NB4 (cell line): ENCODE results near the gene TBCC.

Experiments used
- POLR2A ChIP-seq: IDR thresholded peaks from 2 replicates; pipeline ENCODE4 v1.6.1; 2011; ENCODE audit warnings: mild to moderate bottlenecking; ENCODE audit not compliant: insufficient read length; ENCODE audit errors: extremely low read depth
- TF ChIP-seq, protein P1 (sequence below): IDR thresholded peaks from one replicate; pipeline ENCODE4 v1.5.1; 2012; ENCODE audit warnings: low read depth, low read length
- TF ChIP-seq, protein P2 (sequence below): IDR thresholded peaks from 2 replicates; pipeline ENCODE4 v1.6.1; 2011; ENCODE audit warnings: low read depth, low read length

DNA sequence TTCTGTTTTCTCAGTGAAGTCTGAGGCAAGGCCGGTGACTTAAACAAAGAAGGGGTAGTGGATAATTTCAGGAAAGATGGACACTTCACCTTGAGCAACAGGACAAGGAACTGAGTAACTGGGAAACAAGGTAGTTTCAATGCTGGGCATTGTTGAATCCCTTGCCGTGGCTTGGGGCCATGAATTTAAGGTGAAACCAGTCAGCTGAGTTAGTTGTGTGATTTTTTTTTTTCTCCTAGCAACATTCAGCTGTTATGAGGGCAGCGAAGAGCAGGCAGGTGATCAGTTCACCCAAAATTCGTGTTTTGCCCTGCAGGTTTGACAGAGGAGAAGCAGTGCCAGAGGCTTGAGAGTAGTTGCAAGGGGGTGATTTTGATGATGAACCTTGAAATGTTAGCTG, 42.8 kb upstream of the TBCC start:
- TF ChIP-seq, protein P1, sequence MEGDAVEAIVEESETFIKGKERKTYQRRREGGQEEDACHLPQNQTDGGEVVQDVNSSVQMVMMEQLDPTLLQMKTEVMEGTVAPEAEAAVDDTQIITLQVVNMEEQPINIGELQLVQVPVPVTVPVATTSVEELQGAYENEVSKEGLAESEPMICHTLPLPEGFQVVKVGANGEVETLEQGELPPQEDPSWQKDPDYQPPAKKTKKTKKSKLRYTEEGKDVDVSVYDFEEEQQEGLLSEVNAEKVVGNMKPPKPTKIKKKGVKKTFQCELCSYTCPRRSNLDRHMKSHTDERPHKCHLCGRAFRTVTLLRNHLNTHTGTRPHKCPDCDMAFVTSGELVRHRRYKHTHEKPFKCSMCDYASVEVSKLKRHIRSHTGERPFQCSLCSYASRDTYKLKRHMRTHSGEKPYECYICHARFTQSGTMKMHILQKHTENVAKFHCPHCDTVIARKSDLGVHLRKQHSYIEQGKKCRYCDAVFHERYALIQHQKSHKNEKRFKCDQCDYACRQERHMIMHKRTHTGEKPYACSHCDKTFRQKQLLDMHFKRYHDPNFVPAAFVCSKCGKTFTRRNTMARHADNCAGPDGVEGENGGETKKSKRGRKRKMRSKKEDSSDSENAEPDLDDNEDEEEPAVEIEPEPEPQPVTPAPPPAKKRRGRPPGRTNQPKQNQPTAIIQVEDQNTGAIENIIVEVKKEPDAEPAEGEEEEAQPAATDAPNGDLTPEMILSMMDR = no peak
- TF ChIP-seq, protein P2, sequence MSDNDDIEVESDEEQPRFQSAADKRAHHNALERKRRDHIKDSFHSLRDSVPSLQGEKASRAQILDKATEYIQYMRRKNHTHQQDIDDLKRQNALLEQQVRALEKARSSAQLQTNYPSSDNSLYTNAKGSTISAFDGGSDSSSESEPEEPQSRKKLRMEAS = no peak
- no peak for TF ChIP-seq POLR2A
